Ishikawa (cell line): ENCODE results near the gene COX10.

ENCODE experiments used
- CEBPB ChIP-seq: IDR thresholded peaks from 2 replicates; pipeline ENCODE4 v1.6.1; 2012
- CREB1 ChIP-seq: IDR thresholded peaks from 2 replicates; pipeline ENCODE4 v1.6.1; 2012; ENCODE audit warnings: low read depth
- EGR1 ChIP-seq: IDR thresholded peaks from 2 replicates; pipeline ENCODE4 v1.6.1; 2012
- MAX ChIP-seq: IDR thresholded peaks from 2 replicates; pipeline ENCODE4 v1.6.1; 2012
- TAF1 ChIP-seq: IDR thresholded peaks from 2 replicates; pipeline ENCODE4 v1.6.1; 2012; ENCODE audit warnings: low read depth, mild to moderate bottlenecking

GRCh38 chr17:14112407-14112806, 43.1 kb downstream of the COX10 start:
- no peak for TF ChIP-seq CREB1
- TF ChIP-seq TAF1 = no peak
- TF ChIP-seq EGR1 = no peak
- TF ChIP-seq MAX = no peak
- TF ChIP-seq CEBPB = no peak
